ENCODE results near the gene ARVCF. TPM values are rescaled to one million over a fixed set of nuclear protein-coding genes. Genes with fewer than 3 reads are reported as not detected.
"Not testable (repeated sequence)": the region's sequence is repeated elsewhere in the genome, so short reads cannot be mapped to it uniquely, and the experiment has no call there.

Gene ARVCF
- total and polyA plus RNA-seq, 2 of the 8 experiments (the other 6 are each of a cell fraction or from before 2014, with no cell fraction given), result 31.0 to 43.2 TPM

DNA sequence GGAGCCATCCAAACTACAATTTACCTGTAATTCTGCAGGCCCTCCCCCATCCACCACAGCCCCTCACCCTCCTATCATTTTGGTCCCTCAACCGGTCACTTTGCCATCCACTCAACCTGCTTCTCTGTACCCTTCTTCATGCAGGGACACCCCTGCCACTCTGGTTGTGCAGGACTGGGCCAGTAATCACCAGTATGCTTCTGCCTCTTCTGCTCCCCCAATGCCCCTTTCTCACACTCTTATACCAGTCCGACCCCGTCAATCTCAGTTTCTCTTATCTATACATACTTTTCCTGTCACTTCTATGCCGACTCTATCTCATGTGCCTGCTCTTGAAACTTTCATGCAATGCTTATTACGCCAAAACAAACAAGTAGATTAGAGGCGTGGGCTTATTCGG is 80.1 kb downstream of the ARVCF start (continued):
- TF ChIP-seq PHF8 (conservative IDR thresholded peaks at IDR 0.05; ENCODE audit: low read depth, low read length) (no peak), NANOG (IDR thresholded peaks at IDR 0.05; ENCODE audit: insufficient read depth, low read depth, low read length, poor library complexity, severe bottlenecking) (no peak), CHD2 (IDR thresholded peaks at IDR 0.05; ENCODE audit: low read length) (no peak)

- H3K14ac ChIP-seq (ENCODE audit: insufficient read length); H3K36me3 ChIP-seq (ENCODE audit: control insufficient read depth in 2 of 4, insufficient read depth in 4 of 4, low read length in 3 of 4); H3K18ac ChIP-seq (ENCODE audit: extremely low read depth, low read length); H3K4me2 ChIP-seq (ENCODE audit: insufficient read depth in 1 of 2, low read depth in 2 of 2, low read length in 2 of 2); H3K27ac ChIP-seq (ENCODE audit: low read depth, low read length); H4K8ac ChIP-seq (ENCODE audit: extremely low read depth, insufficient read depth, low read length); FAIRE-seq; H3K9me3 ChIP-seq (ENCODE audit: insufficient read depth in 2 of 2, low read depth in 1 of 2, low read length in 1 of 2); H2BK120ac ChIP-seq (replicated peaks; ENCODE audit: low read depth, low read length); H2AK5ac ChIP-seq (ENCODE audit: low read depth, low read length); H3K4me1 ChIP-seq (replicated peaks in 1 of 4; ENCODE audit: control insufficient read depth in 3 of 4, insufficient read depth in 4 of 4, low read length in 3 of 4); H2BK15ac ChIP-seq (ENCODE audit: low read length); H3K4ac ChIP-seq (replicated peaks; ENCODE audit: insufficient read length, low read depth, low read length); H3K23ac ChIP-seq (ENCODE audit: insufficient read length); POLR2A ChIA-PET (ENCODE audit: partially characterized antibody); H2AFZ ChIP-seq (ENCODE audit: low read length); H4K91ac ChIP-seq (replicated peaks; ENCODE audit: insufficient read length, low read length); DNase-seq (ENCODE audit: low read depth in 1 of 2, low spot score in 2 of 2); H4K5ac ChIP-seq (ENCODE audit: insufficient read length, low read depth, low read length); H3K56ac ChIP-seq (replicated peaks; ENCODE audit: insufficient read length, low read depth, low read length); H2BK20ac ChIP-seq (ENCODE audit: low read length); H3K79me2 ChIP-seq (ENCODE audit: control insufficient read depth in 1 of 2, insufficient read depth in 2 of 2, low read length in 2 of 2); H2BK5ac ChIP-seq (ENCODE audit: low read depth, low read length); H4K20me1 ChIP-seq (replicated peaks in 1 of 2; ENCODE audit: control insufficient read depth in 1 of 2, insufficient read depth in 2 of 2, low read length in 2 of 2); H3K9ac ChIP-seq (replicated peaks in 1 of 4; ENCODE audit: extremely low read depth in 1 of 4, low read depth in 3 of 4, low read length in 3 of 4); H3K27me3 ChIP-seq (replicated peaks in 1 of 4; ENCODE audit: control insufficient read depth in 3 of 4, extremely low read depth in 1 of 4, insufficient read depth in 3 of 4, low read length in 3 of 4); H3K23me2 ChIP-seq (ENCODE audit: low read depth, low read length); H2BK12ac ChIP-seq (ENCODE audit: low read depth, low read length); H3K4me3 ChIP-seq (ENCODE audit: extremely low read depth in 1 of 4, insufficient read depth in 2 of 4, low read depth in 3 of 4, low read length in 4 of 4); H3K79me1 ChIP-seq (ENCODE audit: low read depth, low read length): not testable (repeated sequence)
- 91% methylated on average over 11 of the region's 11 CpGs; no CpG with 5 or more reads in 1 of the 2 experiments for WGBS, 2 experiments (ENCODE audit: extremely low coverage in 1 of 2, insufficient coverage in 1 of 2, insufficient read length in 1 of 2, insufficient replicate concordance in 2 of 2, low coverage in 1 of 2, low lambda C conversion rate in 2 of 2, missing lambda C conversion rate in 1 of 2)
- CTCF ChIA-PET (ENCODE audit: partially characterized antibody), result interaction anchor here (2.5 kb wide), 1 partner anchor 12 kb away, joined by 5 read pairs; no protein-coding TSS in a partner anchor
Measured at GRCh38 chr22:19935123-19935718, 81.4 kb downstream of the ARVCF start.
